Neural cell (in vitro differentiated cells): Measurements from ENCODE around the gene PRPF40B.

Experiments used
- CTCF ChIP-seq: fragments of 450-650 bp; IDR thresholded peaks from 2 replicates; pipeline ENCODE4 v1.5.1; 2014; ENCODE audit warnings: antibody characterized with exemption, mild to moderate bottlenecking, moderate library complexity; ENCODE audit not compliant: poor library complexity, severe bottlenecking
- RAD21 ChIP-seq: fragments of 450-650 bp; conservative IDR thresholded peaks from 2 replicates; pipeline ENCODE4 v1.6.1; 2014; ENCODE audit warnings: antibody characterized with exemption, mild to moderate bottlenecking, moderate library complexity

- no peak for TF ChIP-seq CTCF
- no peak for TF ChIP-seq RAD21
Measured at GRCh38 chr12:49648712-49649003, 25.3 kb downstream of the PRPF40B start.
